SK-N-MC (cell line): ENCODE measurements around the gene ATG2A.

Source experiments
- DNase-seq: peaks from one replicate; pipeline ENCODE4 v3.0.0-alpha.2; 2011; ENCODE audit warnings: low read depth, low spot score
- H3K27ac ChIP-seq: fragments of 200-600 bp; sonication (generic); 2 replicates; pipeline ENCODE4 v1.5.1; 2016; ENCODE audit warnings: mixed run types
- H3K36me3 ChIP-seq: fragments of 200-600 bp; sonication (generic); 2 replicates; pipeline ENCODE4 v1.6.1; 2017; ENCODE audit warnings: antibody characterized with exemption, low read length, mixed read lengths; ENCODE audit not compliant: insufficient read depth
- H3K4me3 ChIP-seq: fragments of 200-600 bp; sonication (generic); 2 replicates; pipeline ENCODE4 v1.5.1; 2016
- H3K9ac ChIP-seq: fragments of 200-600 bp; sonication (generic); 2 replicates; pipeline ENCODE4 v1.8.0; 2017; ENCODE audit warnings: mixed run types, mixed read lengths; ENCODE audit not compliant: insufficient read length
- H3K9me3 ChIP-seq: fragments of 200-600 bp; sonication (generic); 2 replicates; pipeline ENCODE4 v1.6.1; 2017; ENCODE audit warnings: low read depth, mild to moderate bottlenecking, antibody characterized with exemption, low read length, moderate library complexity, mixed read lengths
- EZH2 ChIP-seq: fragments of 200-600 bp; sonication (generic); IDR thresholded peaks from one replicate; pipeline ENCODE4 v1.6.1; 2017; ENCODE audit warnings: antibody characterized with exemption
- FOXP2 ChIP-seq: optimal IDR thresholded peaks from 2 replicates; pipeline ENCODE3; 2011; ENCODE audit warnings: mild to moderate bottlenecking, moderate library complexity; ENCODE audit not compliant: insufficient read depth; ENCODE audit errors: extremely low read length, control extremely low read depth
- POLR2AphosphoS5 ChIP-seq: IDR thresholded peaks from 2 replicates; pipeline ENCODE4 v1.6.1; 2012; ENCODE audit warnings: mild to moderate bottlenecking, low read depth, low read length, borderline replicate concordance

The ATG2A gene

DNA sequence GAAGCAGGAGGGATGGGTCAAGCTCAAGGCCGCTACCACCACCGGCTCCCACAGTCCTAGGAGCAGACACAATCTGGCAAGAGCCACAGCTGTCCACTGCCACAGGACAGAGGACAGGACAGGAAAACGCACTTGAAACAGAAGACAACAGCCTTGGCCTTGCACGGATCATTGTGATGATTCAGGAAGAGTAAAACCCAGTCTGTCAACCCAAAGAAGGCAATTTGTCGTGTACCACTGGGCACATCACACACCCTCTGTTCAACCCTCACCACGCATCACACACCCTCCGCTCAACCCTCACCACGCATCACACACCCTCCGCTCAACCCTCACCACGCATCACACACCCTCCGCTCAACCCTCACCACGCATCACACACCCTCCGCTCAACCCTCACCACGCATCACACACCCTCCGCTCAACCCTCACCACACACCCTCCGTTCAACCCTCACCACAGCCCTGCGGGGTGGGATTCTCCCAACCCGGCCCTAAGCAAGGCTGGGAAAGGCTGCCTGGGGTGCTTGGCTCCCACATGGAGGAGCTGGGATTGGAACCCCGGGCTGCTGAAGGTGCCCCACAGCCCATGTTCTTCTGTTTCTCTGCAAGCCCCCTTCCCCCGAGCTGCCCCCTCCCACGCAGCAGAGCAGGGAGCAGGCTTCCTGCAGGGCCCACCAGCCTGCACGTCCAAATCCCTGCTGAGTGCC lies 61.3 kb downstream of the ATG2A start:
- no peaks in the 10 kb centered on the region for H3K36me3 ChIP-seq
- no peak overlapping the region for H3K9ac ChIP-seq

DNA sequence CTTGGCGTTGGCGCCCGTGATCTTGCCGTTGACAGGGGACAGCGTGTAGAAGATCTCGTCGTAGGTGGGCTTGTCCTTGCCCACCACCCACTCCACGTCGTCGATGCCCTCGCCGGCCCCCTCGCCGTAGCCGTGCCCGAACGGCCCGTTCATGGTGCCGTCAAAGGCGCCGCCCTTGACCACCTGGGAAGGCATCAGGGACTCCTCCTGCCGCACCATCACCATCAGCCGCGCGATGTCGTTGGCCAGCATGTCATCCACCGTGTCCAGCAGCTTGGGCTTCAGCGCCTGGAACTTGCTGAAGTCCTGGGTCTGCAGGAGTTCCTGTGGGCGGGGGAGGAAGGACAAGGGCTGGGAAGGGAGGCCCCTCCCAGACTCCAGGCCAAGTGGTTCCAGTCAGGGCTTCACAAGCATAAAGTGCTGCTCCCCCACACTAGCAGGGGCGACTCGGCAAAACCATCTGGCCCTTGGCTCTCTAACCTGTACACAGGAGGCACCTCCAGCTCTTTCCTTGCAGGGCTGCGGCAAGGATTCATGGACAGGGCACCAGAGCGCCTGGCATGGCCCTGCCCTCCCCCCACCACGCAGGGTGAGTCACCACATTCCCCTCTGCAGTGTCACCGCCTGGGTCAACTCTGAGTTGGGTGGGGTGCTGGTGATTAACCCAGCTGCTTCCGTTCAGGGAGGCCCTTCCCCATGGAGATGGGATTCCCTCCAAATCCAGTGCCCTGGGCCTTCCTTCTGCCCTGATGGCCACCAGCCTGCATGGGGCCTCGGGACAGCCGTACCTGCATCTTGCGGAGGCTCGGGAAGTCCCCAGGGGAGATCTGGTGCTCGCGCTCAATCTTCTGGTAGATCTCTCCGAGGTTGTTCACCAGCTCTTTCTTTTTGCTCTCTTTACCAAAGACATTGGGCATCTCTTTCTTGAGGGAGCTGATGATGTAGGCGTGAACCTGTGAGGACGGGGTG lies 62.2 kb downstream of the ATG2A start:
- no peak overlapping the region for H3K9ac ChIP-seq
- H3K9me3 ChIP-seq = no peaks in the 10 kb centered on the region
- no peak overlapping the region for H3K4me3 ChIP-seq
- H3K27ac ChIP-seq = no peak overlapping the region
- TF ChIP-seq EZH2 = no peak
- no peak for TF ChIP-seq POLR2AphosphoS5
- no peak for TF ChIP-seq FOXP2
- no peak for DNase-seq
- H3K36me3 ChIP-seq = no peaks in the 10 kb centered on the region

More for the DNA sequence above, 61.3 kb downstream of the ATG2A start:
- H3K27ac ChIP-seq = no peak overlapping the region
- no peak for TF ChIP-seq FOXP2
- no peak for TF ChIP-seq EZH2
- no peak for TF ChIP-seq POLR2AphosphoS5
- H3K9me3 ChIP-seq = no peaks in the 10 kb centered on the region
- no peak for DNase-seq
- no peak overlapping the region for H3K4me3 ChIP-seq

DNA sequence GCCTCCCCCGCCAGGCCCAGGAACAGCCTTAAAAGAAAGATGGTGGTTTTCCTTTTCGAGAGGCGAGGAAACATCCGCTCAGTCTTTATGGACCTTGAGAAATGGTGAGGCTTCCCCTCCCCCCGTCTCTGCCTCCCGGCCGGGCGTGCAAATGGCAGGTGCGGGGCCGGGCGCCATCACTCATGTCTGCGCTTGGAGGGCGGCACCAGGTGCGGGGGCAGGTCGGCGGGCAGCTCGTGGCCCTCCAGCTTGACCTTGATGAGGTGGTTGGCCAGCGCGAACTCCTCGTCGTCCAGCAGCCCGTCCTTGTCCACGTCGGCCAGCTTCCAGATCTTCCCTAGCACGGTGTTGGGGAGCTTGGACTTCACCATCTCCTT lies 62.9 kb downstream of the ATG2A start:
- H3K9me3 ChIP-seq = no peaks in the 10 kb centered on the region
- no peak overlapping the region for H3K4me3 ChIP-seq
- TF ChIP-seq POLR2AphosphoS5 (no peak), FOXP2 (no peak), EZH2 (no peak)
- DNase-seq = no peak
- H3K36me3 ChIP-seq = no peaks in the 10 kb centered on the region
- no peak overlapping the region for H3K27ac ChIP-seq
- H3K9ac ChIP-seq = no peak overlapping the region

DNA sequence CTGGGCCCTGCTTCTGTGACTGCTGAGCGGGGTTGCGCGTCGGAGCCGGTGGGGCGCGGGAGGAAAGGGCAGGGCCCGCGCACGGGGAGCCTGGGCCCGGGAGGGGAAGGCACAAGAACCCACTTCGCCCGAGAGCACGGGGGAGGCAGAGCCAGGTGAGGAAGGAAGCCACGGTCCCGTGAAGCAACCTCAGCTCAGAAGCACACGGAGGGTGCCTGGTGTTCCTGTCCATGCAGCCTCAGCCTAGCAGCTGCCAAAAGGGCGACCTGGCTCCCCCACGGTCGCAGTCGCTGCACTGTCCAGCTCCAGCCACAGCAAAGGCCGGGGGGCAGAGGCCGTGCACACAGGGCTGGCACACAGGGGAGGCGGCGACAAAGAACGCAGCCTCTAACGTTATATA lies 63.3 kb downstream of the ATG2A start:
- Histone ChIP-seq H3K27ac (no peak overlapping the region), H3K4me3 (no peak overlapping the region), H3K36me3 (no peaks in the 10 kb centered on the region), H3K9me3 (no peaks in the 10 kb centered on the region), H3K9ac (no peak overlapping the region)
- no peak for DNase-seq
- TF ChIP-seq POLR2AphosphoS5 (no peak), EZH2 (no peak), FOXP2 (no peak)

DNA sequence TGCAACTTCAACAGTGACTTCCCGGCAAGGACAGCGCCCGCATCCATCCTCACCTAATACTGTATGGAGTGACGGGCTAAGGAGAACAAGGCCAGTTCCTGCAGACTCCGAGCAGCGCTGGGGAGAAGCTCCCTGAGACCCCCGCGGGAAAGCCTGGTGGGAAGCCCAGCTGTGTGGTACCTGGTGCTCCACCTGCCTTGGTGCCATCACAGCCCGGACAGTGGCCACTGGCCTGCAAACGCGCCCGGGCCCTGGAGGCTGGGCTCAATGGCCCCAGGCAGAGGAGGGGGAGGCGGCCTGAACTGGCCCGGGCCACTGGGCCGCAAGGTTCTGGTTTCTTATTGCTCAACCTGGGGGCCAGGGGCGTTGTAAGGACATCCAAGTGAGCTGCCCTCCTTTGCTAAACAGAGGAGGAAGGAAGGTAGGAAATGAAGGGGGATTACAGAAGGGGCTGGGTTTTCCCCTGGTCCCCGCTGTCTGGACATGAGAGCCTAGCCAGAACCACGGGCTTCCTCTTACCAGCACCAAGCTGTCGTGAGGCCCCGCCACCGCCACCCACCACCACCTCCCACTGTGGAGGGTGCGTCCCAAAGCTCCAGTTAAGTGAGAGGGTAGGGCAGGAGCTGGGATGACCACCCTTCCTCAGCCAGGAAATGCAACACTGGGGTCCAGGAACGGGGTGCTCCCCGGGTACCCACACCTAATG lies 64.1 kb downstream of the ATG2A start:
- TF ChIP-seq EZH2 (no peak), FOXP2 (no peak), POLR2AphosphoS5 (no peak)
- H3K9ac ChIP-seq = no peak overlapping the region
- no peak overlapping the region for H3K27ac ChIP-seq
- no peaks in the 10 kb centered on the region for H3K36me3 ChIP-seq
- DNase-seq = no peak
- H3K4me3 ChIP-seq = no peak overlapping the region
- no peaks in the 10 kb centered on the region for H3K9me3 ChIP-seq

DNA sequence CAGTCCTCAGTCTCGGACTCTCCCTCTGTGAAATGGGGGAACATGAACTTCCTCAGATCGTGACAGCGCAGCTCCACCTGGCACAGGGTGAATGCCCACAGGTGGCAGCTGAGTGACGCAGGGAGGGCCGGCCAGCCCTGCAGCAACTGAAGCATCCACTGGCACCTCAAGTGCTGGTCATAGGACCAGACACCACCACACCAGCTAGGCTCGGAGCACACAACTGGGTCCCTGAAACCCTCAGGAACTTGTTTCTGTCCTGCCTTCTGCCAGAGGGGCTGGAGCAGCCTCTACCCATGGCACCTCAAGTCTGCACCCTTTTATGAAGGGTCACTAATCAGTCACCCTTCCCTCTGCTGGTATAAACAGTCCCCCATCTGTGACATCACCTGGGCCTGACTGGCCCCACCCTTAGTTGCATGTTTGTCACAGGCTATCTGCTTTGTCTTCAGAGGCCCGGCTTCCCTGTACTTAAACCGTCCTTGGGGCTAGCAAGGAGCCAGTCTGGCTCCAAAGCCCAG lies 65.1 kb downstream of the ATG2A start:
- Histone ChIP-seq H3K9ac (no peak overlapping the region), H3K9me3 (no peaks in the 10 kb centered on the region), H3K36me3 (no peaks in the 10 kb centered on the region), H3K27ac (no peak overlapping the region), H3K4me3 (no peak overlapping the region)
- no peak for DNase-seq
- TF ChIP-seq FOXP2 (no peak), POLR2AphosphoS5 (no peak), EZH2 (no peak)

DNA sequence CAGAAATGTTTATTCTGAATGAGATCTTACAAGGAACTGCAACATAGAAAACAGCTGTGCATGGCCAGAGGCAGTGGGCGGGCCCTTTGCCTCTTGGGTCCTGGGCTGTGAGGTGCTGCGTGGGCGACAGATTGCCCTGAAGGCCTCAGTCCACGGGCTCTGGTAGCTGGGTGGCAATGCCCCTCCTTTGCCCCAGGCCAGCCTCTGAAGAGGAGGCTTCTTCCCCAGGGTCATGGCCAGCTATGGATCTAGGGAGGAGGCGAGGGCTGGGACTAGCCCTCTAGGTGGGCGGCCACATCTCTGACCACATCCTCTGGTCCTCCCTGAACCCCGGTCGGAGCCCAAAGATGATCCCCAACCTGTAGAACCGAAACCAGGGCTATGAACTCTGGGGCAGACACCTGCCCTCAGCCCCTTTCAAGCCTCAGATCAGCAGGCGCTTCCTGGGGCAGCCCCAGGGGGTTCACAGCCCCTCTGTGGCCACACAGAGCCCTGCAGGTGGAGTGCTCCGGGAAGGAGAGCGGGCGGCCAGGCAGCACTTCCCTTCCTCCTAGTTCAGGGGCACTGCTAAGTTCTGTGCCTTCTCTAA lies 65.9 kb downstream of the ATG2A start:
- H3K9me3 ChIP-seq = no peaks in the 10 kb centered on the region
- no peak for DNase-seq
- H3K9ac ChIP-seq = no peak overlapping the region
- H3K27ac ChIP-seq = no peak overlapping the region
- no peak overlapping the region for H3K4me3 ChIP-seq
- no peaks in the 10 kb centered on the region for H3K36me3 ChIP-seq
- no peak for TF ChIP-seq FOXP2
- TF ChIP-seq POLR2AphosphoS5 = no peak

DNA sequence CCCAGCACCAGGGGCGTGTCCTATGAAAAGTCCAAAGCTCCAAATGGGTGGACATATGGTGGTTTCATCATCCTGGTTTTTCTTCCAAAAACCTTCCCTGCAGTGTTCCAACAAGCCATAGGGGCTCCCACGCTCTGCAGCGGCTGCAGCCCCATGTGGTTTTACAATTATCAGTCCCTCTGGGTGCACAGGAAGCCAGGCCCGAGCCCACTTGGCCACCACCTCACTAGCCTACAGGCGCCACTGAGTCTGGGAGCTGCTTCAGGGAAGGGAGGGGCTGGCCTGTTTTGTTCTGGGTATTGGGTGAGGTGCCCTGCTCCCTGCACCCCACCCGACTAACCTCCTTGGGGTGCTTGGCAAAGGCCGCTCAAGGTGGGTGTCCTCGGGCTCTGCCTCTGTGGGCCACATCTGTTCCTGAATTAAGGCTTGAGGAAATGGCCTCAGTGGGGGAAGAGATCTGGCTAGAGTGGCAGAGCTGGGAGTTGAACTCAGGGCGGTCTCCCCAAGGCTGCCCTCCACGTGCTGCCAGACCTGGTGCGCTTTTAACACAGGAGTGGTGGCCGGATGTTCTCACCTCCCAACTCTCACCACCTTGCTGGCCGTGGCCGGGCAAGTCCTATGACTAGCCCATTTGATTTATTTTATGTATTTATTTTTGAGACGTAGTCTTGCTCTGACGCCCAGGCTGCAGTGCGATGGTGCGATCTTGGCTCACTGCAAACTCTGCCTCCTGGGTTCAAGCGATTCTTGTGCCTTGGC lies 67.2 kb downstream of the ATG2A start:
- Histone ChIP-seq H3K27ac (no peak overlapping the region), H3K36me3 (no peaks in the 10 kb centered on the region), H3K9ac (no peak overlapping the region), H3K9me3 (no peaks in the 10 kb centered on the region), H3K4me3 (no peak overlapping the region)
- TF ChIP-seq FOXP2 (no peak), EZH2 (no peak), POLR2AphosphoS5 (no peak)
- DNase-seq = no peak
